Adipocyte (in vitro differentiated cells): ENCODE data around the gene DOK7.

Source experiments
- DNase-seq: peaks from one replicate; pipeline ENCODE4 v3.0.0-alpha.2; 2015; ENCODE audit warnings: low read depth
- H3K27me3 ChIP-seq: replicated peaks from 2 replicates; pipeline ENCODE4 v1.7.0; 2013; ENCODE audit warnings: mild to moderate bottlenecking, low read length, moderate library complexity; ENCODE audit not compliant: control insufficient read depth, insufficient read depth
- H3K36me3 ChIP-seq: 2 replicates; pipeline ENCODE4 v1.7.0; 2013; ENCODE audit warnings: low read length, mild to moderate bottlenecking, moderate library complexity; ENCODE audit not compliant: control insufficient read depth, insufficient read depth, severe bottlenecking
- H3K4me1 ChIP-seq: 2 replicates; pipeline ENCODE4 v1.7.0; 2013; ENCODE audit warnings: mild to moderate bottlenecking, low read length, moderate library complexity; ENCODE audit not compliant: control insufficient read depth, insufficient read depth
- H3K4me3 ChIP-seq: 2 replicates; pipeline ENCODE4 v1.7.0; 2013; ENCODE audit warnings: mild to moderate bottlenecking, low read length, moderate library complexity
- H3K9ac ChIP-seq: 2 replicates; pipeline ENCODE4 v1.7.0; 2013; ENCODE audit warnings: mild to moderate bottlenecking, low read length, moderate library complexity
- H3K9me3 ChIP-seq: 2 replicates; pipeline ENCODE4 v1.7.0; 2013; ENCODE audit warnings: mild to moderate bottlenecking, low read length, moderate library complexity; ENCODE audit not compliant: control insufficient read depth

The DOK7 gene

DNA sequence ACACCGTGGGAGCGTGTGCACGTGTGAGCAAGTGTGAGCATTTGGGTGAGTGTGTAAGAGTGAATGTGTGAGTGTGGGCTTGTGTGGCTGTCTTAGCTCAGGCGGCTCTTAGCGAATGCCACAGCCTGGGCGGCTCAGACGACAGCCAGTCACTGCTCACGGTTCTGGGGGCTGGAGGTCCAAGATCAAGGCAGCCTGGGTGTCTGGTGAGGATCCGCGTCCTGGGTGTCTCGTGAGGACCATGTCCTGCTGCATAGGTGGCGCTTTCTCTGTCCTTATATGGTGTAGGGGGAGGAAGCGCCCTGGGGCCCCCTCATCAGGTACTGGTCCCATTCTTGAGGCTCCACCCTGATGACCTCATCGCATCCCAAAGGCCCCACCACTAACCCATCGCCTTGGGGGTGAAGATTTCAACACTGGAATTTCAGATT is 4.5 kb downstream of the DOK7 start:
- peaks cover 39% of the 10 kb centered on the region for H3K27me3 ChIP-seq
- no peak overlapping the region for H3K9ac ChIP-seq
- H3K4me1 ChIP-seq: no peaks in the 10 kb centered on the region
- H3K36me3 ChIP-seq: no peaks in the 10 kb centered on the region
- DNase-seq: no peak
- H3K4me3 ChIP-seq: no peak overlapping the region
- H3K9me3 ChIP-seq: no peaks in the 10 kb centered on the region

DNA sequence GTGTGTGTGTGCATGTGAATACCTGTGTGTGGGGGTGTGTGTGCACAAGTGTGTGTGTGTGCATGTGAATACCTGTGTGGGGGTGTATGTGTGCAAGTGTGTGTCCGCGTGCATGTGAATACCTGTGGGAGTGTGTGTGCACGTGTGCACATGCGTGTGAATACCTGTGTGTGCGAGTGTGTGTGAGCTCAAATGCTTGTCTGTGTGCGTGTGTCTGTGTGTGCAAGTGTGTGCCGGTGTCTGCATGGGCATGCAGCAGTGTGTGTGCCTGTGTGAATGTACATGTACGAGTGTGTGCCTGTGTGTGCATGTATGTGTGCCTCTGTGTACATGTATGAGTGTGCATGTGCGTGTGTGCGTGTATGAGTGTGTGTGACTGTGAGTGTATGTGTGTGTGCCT is 5.0 kb downstream of the DOK7 start:
- Histone ChIP-seq H3K36me3 (no peaks in the 10 kb centered on the region), H3K9me3 (no peaks in the 10 kb centered on the region), H3K9ac (no peak overlapping the region), H3K4me1 (no peaks in the 10 kb centered on the region), H3K4me3 (no peak overlapping the region), H3K27me3 (peaks cover 38% of the 10 kb centered on the region)
- DNase-seq: no peak

- H3K4me3 ChIP-seq: no peak overlapping the region
- no peaks in the 10 kb centered on the region for H3K36me3 ChIP-seq
- DNase-seq: no peak
- H3K27me3 ChIP-seq: peaks cover 38% of the 10 kb centered on the region
- H3K9ac ChIP-seq: no peak overlapping the region
- H3K4me1 ChIP-seq: no peaks in the 10 kb centered on the region
- no peaks in the 10 kb centered on the region for H3K9me3 ChIP-seq
Observed at GRCh38 chr4:3468804-3469203, 5.7 kb downstream of the DOK7 start.

DNA sequence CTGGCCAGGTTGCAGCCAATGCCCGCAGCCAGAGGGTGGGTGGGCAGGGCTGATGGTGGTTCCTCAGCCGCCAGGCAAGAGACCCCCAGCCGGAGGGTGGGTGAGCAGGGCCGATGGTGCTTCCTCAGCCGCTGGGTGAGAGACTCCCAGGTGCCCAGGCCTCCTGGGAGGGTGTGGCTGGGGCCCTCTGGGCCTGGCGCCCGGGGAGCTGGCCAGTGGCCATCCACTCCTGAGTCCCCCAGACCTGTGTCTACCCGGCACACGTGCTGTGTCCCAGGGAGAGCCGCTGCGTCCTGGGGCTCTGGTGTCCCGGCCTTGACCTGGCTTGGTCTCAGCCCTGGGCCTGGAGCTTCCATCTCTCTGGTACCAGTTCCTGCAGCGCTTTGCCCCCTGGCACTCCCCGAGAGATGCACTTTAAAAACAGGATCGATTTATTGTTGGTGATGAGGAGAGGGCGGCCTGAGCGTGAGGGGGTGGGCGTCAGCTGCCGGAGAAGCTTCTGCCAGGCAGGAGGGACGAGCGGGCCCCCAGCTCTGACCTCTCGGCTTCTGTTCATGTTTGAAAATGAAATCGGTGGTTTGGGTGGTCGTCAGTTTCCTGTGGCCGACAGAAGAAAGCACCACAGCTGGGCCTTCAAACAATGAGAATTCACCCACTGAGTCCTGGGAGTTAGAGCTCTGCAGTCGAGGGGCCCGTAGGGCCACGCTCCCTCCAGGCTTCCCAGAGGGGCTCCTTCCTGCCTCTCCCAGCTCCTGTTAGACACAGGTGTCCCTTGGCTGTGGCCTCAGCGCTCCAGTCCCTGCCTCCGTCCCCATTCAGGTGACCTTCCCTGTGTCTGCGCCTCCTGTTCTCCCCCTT is 6.5 kb downstream of the DOK7 start:
- no peak overlapping the region for H3K4me3 ChIP-seq
- DNase-seq: no peak
- peaks cover 41% of the 10 kb centered on the region for H3K27me3 ChIP-seq
- no peak overlapping the region for H3K9ac ChIP-seq
- H3K36me3 ChIP-seq: no peaks in the 10 kb centered on the region
- H3K4me1 ChIP-seq: no peaks in the 10 kb centered on the region
- no peaks in the 10 kb centered on the region for H3K9me3 ChIP-seq

DNA sequence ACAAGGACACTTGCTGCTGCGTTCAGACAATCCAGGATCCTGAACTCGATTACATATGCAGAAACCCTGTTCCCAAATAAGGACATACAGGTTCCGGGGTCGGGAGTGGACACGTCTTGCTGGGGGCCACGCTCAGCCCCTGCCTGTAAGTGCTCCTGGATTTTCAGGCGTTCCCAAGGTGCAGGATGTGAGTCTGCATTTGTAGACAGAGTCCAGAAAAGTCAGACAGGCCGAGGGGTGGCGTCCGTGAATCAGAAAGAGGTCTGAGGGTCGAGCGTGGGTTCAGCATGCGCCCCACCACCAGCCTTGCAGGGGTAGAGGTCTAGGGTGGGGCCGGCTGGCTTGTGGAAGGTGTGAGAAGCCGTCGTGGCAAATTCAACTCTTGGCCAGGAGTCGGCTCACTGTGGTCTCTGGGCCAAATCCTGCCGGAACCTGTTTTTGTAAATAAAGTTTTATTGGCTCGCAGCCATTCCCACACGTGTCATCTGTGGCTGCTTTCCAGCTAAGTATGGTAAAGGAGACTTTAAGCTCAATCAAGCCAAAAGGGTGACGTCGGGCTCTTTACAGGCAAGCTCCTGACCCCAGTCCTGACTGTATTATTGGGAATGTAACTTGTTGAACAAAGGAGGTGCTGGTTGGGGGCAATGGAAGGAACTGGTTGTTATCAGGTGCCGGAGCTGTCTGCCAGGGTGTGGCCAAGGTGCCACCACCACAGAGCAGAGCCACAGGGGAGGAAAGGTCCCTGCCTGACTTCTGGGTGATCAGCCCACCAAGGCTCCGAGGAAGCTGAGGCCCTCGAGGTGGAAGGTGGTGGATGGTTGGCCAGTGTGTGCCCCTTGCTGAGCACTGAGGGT is 7.4 kb downstream of the DOK7 start:
- peaks cover 38% of the 10 kb centered on the region for H3K27me3 ChIP-seq
- H3K9ac ChIP-seq: no peak overlapping the region
- H3K4me3 ChIP-seq: no peak overlapping the region
- no peaks in the 10 kb centered on the region for H3K4me1 ChIP-seq
- DNase-seq: no peak
- H3K9me3 ChIP-seq: no peaks in the 10 kb centered on the region
- no peaks in the 10 kb centered on the region for H3K36me3 ChIP-seq

DNA sequence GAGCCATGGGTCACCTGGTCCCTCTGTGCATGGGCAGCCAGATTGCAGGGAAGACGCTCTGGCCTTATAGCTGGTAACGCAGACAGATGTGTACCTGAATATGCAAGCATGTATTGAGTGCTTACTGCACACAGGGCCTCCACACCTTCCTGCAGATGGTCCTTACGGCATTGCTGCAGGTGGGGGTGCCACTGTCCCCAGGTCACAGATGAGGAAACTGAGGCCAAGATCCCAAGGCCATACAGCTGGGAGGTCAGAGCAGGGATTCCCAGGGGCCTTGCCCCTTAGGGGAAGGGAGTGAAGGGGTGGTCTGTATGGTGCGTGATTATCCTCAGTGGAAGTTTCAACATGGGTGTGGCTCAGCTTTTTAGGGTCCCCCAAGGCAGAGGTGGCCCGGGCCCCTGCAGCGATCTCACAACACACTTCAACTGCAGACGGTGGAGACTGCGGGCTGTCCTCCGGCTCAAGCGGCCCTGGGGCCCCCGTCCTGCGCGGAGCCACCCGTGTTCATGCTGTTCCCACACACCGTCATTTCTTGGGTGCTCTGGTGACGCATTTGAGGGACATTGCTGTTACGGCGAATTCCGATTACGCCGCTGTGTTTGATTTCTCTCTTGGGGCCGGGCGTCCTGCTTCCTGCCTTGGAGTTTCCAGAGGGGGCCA is 8.1 kb downstream of the DOK7 start:
- H3K36me3 ChIP-seq: no peaks in the 10 kb centered on the region
- H3K4me1 ChIP-seq: no peaks in the 10 kb centered on the region
- no peak for DNase-seq
- no peak overlapping the region for H3K9ac ChIP-seq
- no peak overlapping the region for H3K4me3 ChIP-seq
- H3K27me3 ChIP-seq: peaks cover 35% of the 10 kb centered on the region
- no peaks in the 10 kb centered on the region for H3K9me3 ChIP-seq

GRCh38 chr4:3471886-3472285 is 8.8 kb downstream of the DOK7 start:
- H3K4me3 ChIP-seq: no peak overlapping the region
- no peaks in the 10 kb centered on the region for H3K9me3 ChIP-seq
- no peak for DNase-seq
- H3K36me3 ChIP-seq: no peaks in the 10 kb centered on the region
- H3K27me3 ChIP-seq: peaks cover 35% of the 10 kb centered on the region
- no peak overlapping the region for H3K9ac ChIP-seq
- no peaks in the 10 kb centered on the region for H3K4me1 ChIP-seq

DNA sequence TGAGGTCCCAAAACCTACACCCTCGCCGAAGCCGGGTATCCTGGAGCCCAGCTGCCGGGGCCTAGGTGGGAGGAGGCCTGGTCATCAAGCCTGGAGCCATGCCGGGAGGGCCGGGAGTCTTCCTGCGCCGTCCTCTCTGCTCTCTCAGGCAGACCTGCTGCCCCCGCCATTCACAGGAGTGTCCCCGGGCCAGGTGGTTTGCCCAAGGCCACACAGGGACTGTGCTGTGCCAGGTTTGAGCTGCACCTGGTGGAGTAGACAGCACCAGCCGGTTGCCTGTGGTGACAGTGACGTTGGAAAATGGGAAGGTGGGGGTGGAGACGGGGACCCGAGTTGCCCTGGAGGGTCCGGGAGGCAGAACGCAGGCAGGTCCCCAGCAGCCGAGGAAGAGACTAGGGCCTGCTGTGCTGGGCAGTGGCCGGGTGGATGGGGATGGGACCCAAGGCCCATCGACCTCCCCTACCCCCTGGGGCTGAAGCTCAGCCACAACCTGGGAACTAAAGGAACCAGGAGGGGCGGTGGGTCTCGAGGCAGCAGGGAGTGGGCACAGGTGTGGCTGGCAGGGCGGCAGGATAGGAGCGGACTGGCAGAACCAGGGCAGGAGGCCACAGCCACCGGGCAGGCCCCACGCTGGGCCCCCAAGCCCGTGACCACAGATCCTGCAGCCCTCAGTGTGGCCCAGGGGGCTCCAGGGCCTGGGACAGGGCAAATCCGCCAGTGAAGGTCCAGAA is 9.5 kb downstream of the DOK7 start:
- H3K9me3 ChIP-seq: no peaks in the 10 kb centered on the region
- H3K4me3 ChIP-seq: no peak overlapping the region
- H3K9ac ChIP-seq: no peak overlapping the region
- DNase-seq: no peak
- H3K27me3 ChIP-seq: peaks cover 35% of the 10 kb centered on the region
- H3K36me3 ChIP-seq: no peaks in the 10 kb centered on the region
- H3K4me1 ChIP-seq: no peaks in the 10 kb centered on the region

- no peak for DNase-seq
- Histone ChIP-seq H3K4me1 (no peaks in the 10 kb centered on the region), H3K9ac (no peak overlapping the region), H3K4me3 (no peak overlapping the region), H3K36me3 (no peaks in the 10 kb centered on the region), H3K9me3 (no peaks in the 10 kb centered on the region), H3K27me3 (peaks cover 36% of the 10 kb centered on the region)
Observed at GRCh38 chr4:3473181-3473950, 10.3 kb downstream of the DOK7 start.

- H3K4me3 ChIP-seq: no peak overlapping the region
- H3K9me3 ChIP-seq: no peaks in the 10 kb centered on the region
- no peak for DNase-seq
- no peaks in the 10 kb centered on the region for H3K36me3 ChIP-seq
- H3K27me3 ChIP-seq: peaks cover 45% of the 10 kb centered on the region
- H3K4me1 ChIP-seq: no peaks in the 10 kb centered on the region
- no peak overlapping the region for H3K9ac ChIP-seq
Observed at GRCh38 chr4:3473996-3474765, 11.1 kb downstream of the DOK7 start.
